ENCODE results near the gene NEDD8.

NEDD8 gene

GRCh38 chr14:24185741-24186140 is 46.4 kb downstream of the NEDD8 start:
- no peak overlapping the region for H3K4me3 ChIP-seq (ENCODE audit: low read depth, low read length)
- TF ChIP-seq MAX (IDR thresholded peaks at IDR 0.05; ENCODE audit: low read depth, low read length): no peak
- TF ChIP-seq CTCF (IDR thresholded peaks at IDR 0.05; ENCODE audit: low read depth, low read length): no peak
- TF ChIP-seq POLR2A (IDR thresholded peaks at IDR 0.05; ENCODE audit: extremely low read depth, insufficient read length): no peak
- TF ChIP-seq MYC (IDR thresholded peaks at IDR 0.05; ENCODE audit: low read depth, low read length): no peak

GRCh38 chr14:24185026-24185425 is 47.1 kb downstream of the NEDD8 start:
- no peak overlapping the region for H3K4me3 ChIP-seq (ENCODE audit: low read depth, low read length)
- DNase-seq (ENCODE audit: low read depth): no peak
- no peak for TF ChIP-seq MYC (IDR thresholded peaks at IDR 0.05; ENCODE audit: low read depth, low read length)
- TF ChIP-seq POLR2A (IDR thresholded peaks at IDR 0.05; ENCODE audit: extremely low read depth, insufficient read length): no peak
- TF ChIP-seq CTCF (IDR thresholded peaks at IDR 0.05; ENCODE audit: low read depth, low read length): no peak
- no peak for TF ChIP-seq MAX (IDR thresholded peaks at IDR 0.05; ENCODE audit: low read depth, low read length)

More at GRCh38 chr14:24185741-24186140, 46.4 kb downstream of the NEDD8 start:
- DNase-seq (ENCODE audit: low read depth): no peak

- no peak overlapping the region for H3K4me3 ChIP-seq (ENCODE audit: low read depth, low read length)
- DNase-seq (ENCODE audit: low read depth): no peak
- TF ChIP-seq POLR2A (IDR thresholded peaks at IDR 0.05; ENCODE audit: extremely low read depth, insufficient read length) (no peak), MYC (IDR thresholded peaks at IDR 0.05; ENCODE audit: low read depth, low read length) (no peak), CTCF (IDR thresholded peaks at IDR 0.05; ENCODE audit: low read depth, low read length) (no peak), MAX (IDR thresholded peaks at IDR 0.05; ENCODE audit: low read depth, low read length) (no peak)
These were observed 47.8 kb downstream of the NEDD8 start for GRCh38 chr14:24184104-24184970.

- H3K4me3 ChIP-seq (ENCODE audit: low read depth, low read length): no peak overlapping the region
- TF ChIP-seq MYC (IDR thresholded peaks at IDR 0.05; ENCODE audit: low read depth, low read length): no peak
- TF ChIP-seq MAX (IDR thresholded peaks at IDR 0.05; ENCODE audit: low read depth, low read length): no peak
- no peak for TF ChIP-seq POLR2A (IDR thresholded peaks at IDR 0.05; ENCODE audit: extremely low read depth, insufficient read length)
- TF ChIP-seq CTCF (IDR thresholded peaks at IDR 0.05; ENCODE audit: low read depth, low read length): no peak
- DNase-seq (ENCODE audit: low read depth): no peak
These were observed 49.1 kb downstream of the NEDD8 start for GRCh38 chr14:24183014-24183481.

GRCh38 chr14:24182110-24182882 is 49.9 kb downstream of the NEDD8 start:
- H3K4me3 ChIP-seq (ENCODE audit: low read depth, low read length): no peak overlapping the region
- no peak for DNase-seq (ENCODE audit: low read depth)
- no peak for TF ChIP-seq CTCF (IDR thresholded peaks at IDR 0.05; ENCODE audit: low read depth, low read length)
- TF ChIP-seq MAX (IDR thresholded peaks at IDR 0.05; ENCODE audit: low read depth, low read length): no peak
- TF ChIP-seq POLR2A (IDR thresholded peaks at IDR 0.05; ENCODE audit: extremely low read depth, insufficient read length): no peak
- no peak for TF ChIP-seq MYC (IDR thresholded peaks at IDR 0.05; ENCODE audit: low read depth, low read length)

Measured in NB4 (cell line).